Adipose tissue (tissue), 3 donors: Measurements from ENCODE around the gene GPRIN2. TPM values are rescaled to one million over a fixed set of nuclear protein-coding genes. Genes with fewer than 3 reads are reported as not detected.
"Not testable (repeated sequence)": the region's sequence is repeated elsewhere in the genome, so short reads cannot be mapped to it uniquely, and the experiment has no call there.

Experiments
- H3K27ac ChIP-seq: one replicate; pipeline ENCODE4 v1.5.1; 2013; ENCODE audit warnings: low read depth, low read length
- WGBS, 3 donors: extraction: QIAGEN DNeasy Blood & Tissue Kit; methylation state at CpG; one replicate each; pipeline ENCODE4 v1.1.7; 2013; 5-methylcytosine and 5-hydroxymethylcytosine counted together
- polyA plus RNA-seq, 3 donors: library from polyadenylated mRNA; stranded (reverse); fragments of 200-250 nt; gene quantifications; one replicate each; pipeline ENCODE4 v1.2.3, GENCODE V29; 2013
- donor health status: healthy with polysubstance abuse.
- donor health status: Bipolar disorder and iron deficiency.
- donor health status: healthy.

Gene GPRIN2
- polyA plus RNA-seq: 1 to 10 TPM in 1 of 3 donors, under 1 TPM in 2; 0.11 to 2.3 (median 0.46) TPM

DNA sequence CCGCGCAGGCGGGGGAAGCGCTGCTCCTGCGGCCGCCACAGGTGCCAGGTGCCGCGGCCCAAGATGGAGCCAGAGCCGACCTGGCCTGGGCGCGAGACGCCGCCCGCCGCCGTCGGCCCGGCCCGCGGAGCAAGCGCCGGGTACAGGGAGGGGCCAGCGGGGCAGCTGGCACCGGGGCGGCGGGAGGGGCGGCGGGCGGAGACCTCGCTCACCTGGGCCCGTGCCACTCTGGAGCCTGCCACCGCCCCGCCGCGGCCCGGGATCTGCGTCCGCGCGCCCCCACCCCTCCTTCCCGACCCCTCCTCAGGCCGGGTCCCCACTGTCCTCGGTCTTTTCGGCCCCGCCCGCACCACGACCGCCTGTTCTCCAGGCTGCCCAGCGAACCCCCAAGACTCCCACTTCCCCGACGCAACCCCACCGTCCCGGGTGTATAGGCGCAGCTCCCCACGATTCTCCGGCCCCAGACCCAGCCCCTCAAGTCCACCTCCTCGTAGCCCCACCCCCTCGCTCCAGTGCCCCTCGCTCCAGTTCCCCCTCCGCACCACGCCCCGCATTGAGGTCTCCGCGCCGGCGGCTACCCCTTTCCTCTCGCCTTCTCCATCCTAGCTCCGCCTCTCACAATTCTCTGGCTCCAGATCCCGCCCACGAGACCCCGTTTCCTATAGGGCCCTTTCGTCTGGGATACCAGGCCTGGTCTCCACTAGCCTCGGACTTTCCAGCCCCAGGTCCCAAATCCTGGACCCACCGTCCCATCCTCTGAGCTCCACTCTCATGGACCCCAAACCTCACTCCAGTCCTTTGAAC, at the start of gene GPRIN2:
GPRIN2 (minus strand) TSS at position 144 of the 804 bp plus-strand sequence. CDS start 5,922 bp downstream, outside the sequence.
- no peak within 1 kb of the TSS for H3K27ac ChIP-seq
- WGBS, 3 donors: 4 to 6% (median 5%) methylated on average over 73 to 74 of the region's 74 CpGs

DNA sequence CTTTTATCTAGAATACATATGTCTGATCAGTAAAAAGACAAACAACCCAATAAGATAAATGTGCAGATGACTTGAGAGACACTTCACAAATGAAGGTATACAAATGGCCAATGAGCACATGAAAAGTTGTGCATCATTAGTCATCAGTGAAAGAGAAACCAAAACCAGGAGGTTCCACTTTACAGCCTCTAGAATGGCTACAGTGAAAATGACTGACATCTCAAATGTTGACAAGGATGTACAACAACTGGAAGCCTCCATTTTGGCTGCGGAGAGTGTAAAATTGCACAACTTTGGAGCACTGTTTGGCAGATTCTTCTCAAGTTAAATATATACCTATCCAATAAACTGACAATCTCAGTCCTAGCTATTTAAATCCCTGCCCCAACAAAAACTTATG, 44.1 kb upstream of the GPRIN2 start:
- H3K27ac ChIP-seq: not testable (repeated sequence)
- 84 to 93% (median 93%) methylated on average over 1 of the region's 1 CpG for WGBS, 3 donors

DNA sequence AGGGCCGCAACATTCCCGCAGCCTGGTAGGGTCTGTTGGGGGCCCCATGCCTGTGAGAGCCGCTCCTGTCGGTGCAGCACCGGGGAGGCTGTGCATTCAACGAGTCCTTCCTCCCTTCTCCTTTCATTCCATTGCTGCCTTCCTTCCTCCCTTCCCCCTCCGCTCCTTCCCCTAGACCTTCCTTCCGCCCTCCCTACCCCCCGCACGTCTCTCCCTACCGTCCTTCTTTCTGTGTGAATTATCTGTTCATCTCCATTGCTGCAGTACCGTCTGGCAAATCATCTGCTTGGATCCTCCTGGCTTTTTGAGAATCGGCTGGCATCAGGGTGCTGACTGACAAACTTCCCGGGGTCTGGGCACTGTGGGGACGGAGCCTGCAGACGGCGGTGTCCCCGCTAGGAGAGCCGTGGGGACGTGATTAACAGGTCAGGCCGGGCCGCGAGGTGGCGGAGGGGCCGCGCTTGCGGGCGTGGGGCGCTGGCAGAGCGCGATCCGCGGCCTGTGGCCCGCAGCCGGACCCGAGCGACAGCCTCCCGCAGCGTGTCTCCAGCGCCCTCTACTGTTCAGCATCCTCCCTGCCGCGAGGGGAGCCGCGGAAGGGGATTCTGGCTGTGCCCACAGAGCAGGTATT, 41.3 kb upstream of the GPRIN2 start:
- 0 to 1% (median 0%) methylated on average over 9 to 15 of the region's 44 CpGs for WGBS, 3 donors
- H3K27ac ChIP-seq: not testable (repeated sequence)

DNA sequence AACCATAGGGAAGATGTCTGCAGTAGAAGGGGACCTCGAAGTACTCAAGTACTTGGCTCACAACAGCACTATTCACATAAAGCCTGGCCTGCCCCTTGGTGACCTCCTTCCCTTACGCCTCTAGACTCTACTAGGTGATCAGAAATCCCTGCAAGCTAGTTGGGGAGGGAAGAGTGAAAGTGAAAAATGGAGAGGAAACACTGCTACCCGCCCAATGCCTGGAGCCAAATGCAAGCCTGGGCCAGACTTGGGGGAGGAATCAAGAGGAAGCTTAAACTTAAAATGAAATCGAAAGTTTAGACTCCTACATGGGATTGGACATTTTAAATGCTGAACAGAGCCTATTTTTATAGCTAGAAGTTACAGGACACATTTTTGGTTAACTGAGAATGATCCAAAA, 40.1 kb upstream of the GPRIN2 start:
- 7 to 70% (median 13%) methylated on average over 2 of the region's 4 CpGs for whole genome bisulfite sequencing, 3 donors
- not testable (repeated sequence) for H3K27ac ChIP-seq

DNA sequence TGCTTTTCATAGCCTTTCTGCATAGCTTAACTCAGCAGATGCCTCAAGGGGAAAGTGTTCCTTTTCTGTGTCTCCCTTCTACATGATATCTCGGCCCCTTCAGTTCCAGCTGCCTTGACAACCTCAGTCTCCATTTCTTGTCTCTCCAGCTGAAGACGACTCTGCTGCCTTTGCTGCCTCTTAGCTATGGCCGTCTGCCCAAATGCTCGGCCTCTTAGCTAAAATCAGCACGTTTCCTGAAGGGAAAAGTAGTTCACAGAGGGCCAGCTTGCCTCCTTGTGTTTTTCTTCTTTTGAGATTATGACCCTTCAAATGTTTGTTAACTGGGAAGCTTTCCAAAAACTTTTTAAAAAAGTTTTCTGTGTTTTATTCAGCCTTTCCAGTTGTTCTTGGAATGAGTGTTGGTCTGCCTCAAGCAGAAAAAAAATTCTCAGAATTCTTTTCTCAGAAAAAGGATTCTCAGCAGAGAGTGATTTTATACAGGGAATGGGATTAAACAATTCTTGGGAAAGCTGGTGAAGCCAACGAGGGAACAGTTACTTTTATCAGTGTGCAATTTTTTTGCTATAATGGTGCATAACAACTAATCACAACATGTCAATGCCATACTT, 38.1 kb upstream of the GPRIN2 start:
- H3K27ac ChIP-seq: not testable (repeated sequence)
- WGBS, 3 donors: 29 to 61% (median 35%) methylated on average over 4 to 5 of the region's 6 CpGs

DNA sequence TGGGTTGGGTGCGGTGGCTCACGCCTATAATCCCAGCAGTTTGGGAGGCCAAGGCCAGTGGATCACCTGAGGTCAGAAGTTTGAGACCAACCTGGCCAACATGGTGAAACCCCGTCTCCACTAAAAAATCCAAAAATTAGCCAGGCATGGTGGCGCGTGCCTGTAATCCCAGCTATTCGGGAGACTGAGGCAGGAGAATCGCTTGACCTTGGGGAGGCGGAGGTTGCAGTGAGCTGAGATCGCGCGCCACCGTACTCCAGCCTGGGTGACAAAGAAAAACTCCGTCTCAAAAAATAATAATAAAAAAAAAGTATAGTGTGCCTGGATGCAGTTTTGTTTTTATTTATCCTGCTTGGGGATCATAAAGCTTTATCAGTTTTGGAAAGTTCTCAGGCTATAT, 36.8 kb upstream of the GPRIN2 start:
- not testable (repeated sequence) for H3K27ac ChIP-seq
- WGBS, 3 donors: 97 to 99% (median 98%) methylated on average over 12 to 13 of the region's 13 CpGs

DNA sequence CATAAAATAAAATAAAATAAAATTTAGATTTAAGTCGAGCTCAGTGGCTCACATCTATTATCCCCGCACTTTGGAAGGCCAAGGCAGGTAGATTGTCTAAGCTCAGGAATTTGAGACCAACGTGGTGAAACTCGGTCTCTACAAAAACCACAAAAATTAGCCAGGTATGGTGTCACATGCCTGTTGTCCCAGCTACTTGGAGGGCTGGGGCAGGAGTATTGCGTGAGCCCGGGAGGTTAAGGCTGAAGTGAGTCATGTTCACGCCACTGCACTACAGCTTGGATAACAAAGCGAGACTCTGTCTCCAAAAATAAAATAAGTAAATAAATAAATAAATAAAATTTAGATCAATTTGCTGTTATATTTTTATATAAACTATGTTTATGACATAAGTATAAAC, 34.6 kb upstream of the GPRIN2 start:
- not testable (repeated sequence) for H3K27ac ChIP-seq
- no CpG with 5 or more reads among the region's 8 CpGs for WGBS, 3 donors

DNA sequence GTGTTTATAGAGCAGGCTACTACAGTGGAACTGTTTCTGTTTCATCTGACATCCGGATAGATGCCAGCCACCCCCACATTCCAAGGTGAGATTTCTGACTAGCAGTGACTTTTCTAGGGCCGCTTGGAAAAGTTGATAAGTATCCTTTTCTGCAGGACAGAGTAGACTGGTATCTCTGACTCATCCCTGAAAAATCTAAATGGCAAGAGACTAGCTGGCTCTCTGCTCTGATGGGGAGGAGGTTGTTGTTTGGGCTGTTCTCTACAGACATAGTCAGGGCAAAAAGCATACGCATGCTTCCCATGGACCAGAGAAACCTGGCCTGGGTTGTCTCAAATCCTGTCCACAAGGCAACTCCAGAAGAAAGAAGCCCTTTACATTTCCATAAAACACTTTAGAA, 33.1 kb upstream of the GPRIN2 start:
- not testable (repeated sequence) for H3K27ac ChIP-seq
- no CpG with 5 or more reads among the region's 3 CpGs for WGBS, 3 donors

DNA sequence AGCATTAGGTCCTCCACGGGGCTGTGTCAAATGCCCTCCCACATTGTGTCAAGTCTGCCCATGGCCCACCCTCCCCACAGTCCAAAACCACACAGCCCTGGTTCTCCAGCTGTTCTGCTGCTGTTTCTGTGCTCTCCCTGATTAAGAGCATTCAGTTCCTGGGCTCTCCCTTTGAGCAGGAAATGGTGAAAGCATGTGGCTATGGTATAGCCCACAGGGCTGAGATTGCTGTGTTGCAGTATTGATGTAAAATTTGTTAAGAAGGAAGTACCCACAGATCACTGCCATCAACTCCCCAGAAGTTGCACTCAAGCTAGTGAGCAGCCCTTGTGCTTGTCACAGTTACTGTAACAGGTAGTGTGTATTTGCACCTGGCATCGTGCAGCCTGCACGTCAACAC, 31.8 kb upstream of the GPRIN2 start:
- not testable (repeated sequence) for H3K27ac ChIP-seq
- no CpG with 5 or more reads among the region's 3 CpGs for WGBS, 3 donors

DNA sequence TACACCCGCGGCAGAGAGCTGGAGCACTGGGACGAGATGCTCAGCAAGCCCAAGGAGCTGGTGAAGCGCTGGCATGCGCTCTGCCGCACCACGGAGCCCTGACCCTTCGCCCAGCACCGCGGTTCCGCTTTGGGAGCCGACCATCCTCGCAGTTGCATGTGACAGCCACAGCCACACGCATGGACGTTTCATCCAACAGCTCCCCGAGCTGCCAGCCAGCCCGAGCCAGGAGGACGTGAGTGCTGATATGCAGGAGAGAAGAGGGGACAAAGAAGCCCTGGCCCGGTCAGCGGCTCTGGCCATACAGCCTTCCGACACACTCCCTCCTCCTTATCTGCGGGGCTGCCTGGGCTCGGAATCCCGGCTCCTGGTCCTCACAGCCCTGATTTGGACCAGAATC, 31.1 kb upstream of the GPRIN2 start:
- H3K27ac ChIP-seq: not testable (repeated sequence)
- no CpG with 5 or more reads among the region's 24 CpGs for WGBS, 3 donors

DNA sequence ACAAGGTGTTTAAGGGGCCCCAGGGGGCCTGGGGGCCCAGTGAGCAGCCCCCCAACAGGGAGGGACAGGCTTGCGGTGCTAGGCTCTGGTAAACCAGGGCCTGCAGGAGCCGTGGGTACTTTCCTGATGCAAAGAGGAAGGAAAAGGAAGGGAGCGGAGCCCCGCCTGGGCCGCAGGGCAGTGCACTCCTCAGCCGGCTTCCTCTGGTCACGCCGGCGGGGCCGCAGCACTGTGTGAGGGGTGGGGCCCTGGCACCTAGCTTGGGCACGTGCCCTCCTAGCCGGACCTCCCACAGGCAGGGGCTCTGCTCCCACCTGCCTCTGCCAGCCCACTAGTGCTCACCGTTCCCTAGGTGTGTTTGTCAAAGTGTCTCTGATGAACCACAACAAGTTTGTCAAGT, 28.8 kb upstream of the GPRIN2 start:
- H3K27ac ChIP-seq: not testable (repeated sequence)
- no CpG with 5 or more reads among the region's 13 CpGs for WGBS, 3 donors

DNA sequence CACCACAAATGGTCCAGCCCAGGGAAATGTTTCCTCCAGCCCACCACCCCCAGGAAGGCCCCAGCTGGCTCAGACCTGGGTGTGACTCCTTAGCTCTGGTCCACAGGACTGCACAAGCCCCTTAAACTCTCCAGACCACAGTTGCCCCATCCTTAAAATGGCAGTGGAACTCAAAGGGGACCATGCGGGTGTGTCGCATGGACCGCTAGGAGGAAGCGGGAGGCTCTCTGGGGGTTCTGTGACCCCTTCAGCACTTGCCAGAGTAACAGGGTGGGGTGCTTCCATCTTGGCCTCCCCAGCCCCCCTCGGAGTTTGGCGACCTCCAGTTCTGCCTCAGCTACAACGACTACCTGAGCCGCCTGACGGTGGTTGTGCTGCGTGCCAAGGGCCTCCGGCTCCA, 27.7 kb upstream of the GPRIN2 start:
- WGBS, 3 donors: 78 to 95% (median 81%) methylated on average over 6 to 8 of the region's 11 CpGs
- H3K27ac ChIP-seq: not testable (repeated sequence)

DNA sequence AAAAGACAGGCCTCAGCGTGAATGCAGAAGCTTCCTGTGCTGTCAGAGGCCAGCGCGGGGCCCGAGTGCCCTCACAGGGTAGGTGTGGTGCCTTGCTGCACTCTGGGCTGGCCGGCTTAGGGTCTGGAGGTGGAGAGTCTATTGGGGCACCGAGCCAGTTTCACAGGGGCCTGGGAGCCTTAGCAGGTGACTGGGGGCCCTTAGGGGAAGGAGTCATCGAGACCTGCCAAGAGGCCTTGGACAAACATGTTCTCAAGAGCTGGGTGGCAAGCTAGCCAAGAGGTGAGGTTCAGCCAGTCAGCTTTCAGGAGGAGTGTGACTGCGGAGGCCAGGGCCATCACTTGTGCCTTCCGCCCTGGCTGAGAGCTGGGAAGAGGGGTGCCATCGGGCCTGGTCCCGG, 26.1 kb upstream of the GPRIN2 start:
- WGBS, 3 donors: 30 to 40% methylated on average over 1 of the region's 11 CpGs; no CpG with 5 or more reads in 1 of the 3 donors
- H3K27ac ChIP-seq: not testable (repeated sequence)

DNA sequence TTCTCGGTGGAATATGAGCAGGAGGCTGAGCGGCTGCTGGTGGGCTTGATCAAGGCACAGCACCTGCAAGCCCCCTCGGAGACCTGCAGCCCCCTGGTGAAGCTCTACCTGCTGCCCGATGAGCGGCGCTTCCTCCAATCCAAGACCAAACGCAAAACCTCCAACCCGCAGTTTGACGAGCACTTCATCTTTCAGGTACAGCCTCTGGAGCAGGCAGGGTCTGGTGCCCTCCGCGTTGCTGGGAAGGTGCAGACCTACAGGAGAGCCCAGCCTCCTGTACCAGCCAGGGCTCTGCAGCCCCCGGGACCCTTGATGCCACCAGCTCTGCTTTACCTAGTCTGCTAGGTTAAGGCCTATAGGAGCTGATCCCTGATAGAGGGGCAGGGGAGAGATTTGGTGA, 25.5 kb upstream of the GPRIN2 start:
- H3K27ac ChIP-seq: not testable (repeated sequence)
- 87 to 94% (median 92%) methylated on average over 5 to 9 of the region's 12 CpGs for WGBS, 3 donors

DNA sequence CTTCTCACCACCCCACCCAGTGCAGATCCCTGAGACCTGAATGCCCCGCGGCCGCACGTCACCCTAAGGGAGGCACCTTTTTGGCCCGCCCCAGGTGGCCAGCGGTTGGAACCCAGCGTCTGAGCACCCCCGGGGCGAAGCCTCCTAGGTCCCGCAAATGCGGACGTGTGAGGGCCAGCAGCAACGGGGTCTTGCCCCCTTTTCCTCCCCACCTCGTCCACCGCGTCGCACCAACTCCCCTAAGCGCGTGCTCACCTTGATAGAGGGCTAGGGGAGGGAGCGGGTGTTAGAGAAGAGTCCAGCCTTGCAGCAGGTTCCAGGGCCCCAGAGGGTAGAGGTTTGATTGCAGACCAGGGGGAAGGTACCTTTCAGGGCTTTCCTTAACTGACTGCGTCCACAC, 22.9 kb upstream of the GPRIN2 start:
- H3K27ac ChIP-seq: not testable (repeated sequence)
- WGBS, 3 donors: 50 to 64% methylated on average over 7 to 10 of the region's 21 CpGs; no CpG with 5 or more reads in 1 of the 3 donors

DNA sequence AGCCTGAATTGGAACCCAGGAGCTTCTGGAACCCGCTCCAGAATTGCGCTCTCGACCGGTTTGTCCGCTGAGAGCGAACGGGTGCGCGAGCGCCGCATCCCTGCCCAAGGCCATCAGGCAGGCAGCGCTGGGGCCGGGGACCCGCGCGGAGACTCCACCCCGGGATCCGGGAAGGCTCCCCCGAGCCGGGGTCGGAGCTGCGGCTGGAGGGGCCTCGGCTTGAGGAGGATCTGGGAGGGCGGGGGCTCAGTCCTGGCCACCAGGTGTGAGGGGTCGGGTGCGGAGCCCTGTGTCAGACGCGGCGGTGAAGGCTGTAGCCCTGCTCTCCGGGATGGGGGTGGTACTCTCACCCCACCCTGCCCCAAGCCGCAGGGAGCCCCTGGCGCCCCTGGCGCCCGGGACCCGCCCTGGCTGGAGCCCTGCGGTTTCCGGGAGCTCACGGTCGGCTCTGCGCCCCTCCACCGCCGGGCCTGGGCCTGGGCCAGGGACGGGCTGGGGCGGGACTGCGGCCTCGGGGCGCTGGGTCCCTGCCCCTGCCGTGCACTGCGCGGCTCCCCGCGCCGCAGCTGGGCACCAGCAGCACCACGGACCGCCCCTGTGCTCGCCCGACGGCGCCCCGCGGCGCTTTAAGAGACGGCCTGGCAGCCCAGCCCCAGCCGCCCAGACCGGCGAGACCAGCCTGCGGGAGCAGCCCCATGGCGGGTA, 22.2 kb upstream of the GPRIN2 start, which contains the start of gene SYT15:
SYT15 (plus strand) TSS at position 655 of the 705 bp plus-strand sequence; CDS start at position 696, 41 bp downstream.
- not testable (repeated sequence) for H3K27ac ChIP-seq
- WGBS, 3 donors: 0 to 3% (median 2%) methylated on average over 22 to 44 of the region's 68 CpGs

DNA sequence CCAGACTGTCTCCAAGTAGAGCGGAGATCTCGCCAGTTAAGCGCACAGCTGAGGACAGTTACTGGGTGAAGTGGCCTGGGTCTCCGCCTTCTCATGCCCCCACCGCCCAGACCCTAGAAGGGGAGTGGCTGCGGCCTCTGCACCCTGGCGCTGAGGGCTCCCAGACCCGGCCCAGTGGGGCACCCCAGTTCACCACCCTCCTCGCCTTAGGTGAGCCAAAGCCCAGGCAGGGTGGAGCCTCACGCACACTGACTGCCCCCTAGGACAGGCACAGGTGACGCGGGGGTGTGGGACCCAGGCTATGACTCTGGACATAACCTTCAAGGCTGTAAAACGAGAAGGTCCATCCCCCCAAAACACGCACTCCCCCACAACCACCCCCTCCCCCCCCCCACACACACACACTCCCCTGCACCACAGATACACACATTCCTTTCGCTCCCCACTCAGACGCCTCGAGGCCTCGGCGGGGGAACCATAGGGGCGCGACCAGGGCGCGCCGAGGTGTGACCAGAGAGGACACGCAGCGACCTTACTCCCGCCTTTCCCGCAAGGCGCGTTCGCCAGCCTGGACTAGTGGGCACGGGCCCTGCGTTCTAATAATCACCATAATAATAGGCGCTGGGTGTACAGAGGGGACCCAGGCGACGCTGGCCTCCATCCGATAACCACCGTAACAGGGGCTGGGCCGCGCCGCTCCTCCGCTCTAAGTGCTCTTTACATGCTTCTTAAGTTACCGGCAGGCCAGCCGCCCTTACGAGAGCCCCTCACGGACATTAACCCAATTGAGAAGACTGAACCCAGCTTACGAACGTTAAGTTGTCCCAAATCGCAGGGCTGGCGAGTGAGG, 21.4 kb upstream of the GPRIN2 start:
- not testable (repeated sequence) for H3K27ac ChIP-seq
- WGBS, 3 donors: 46 to 58% (median 47%) methylated on average over 33 to 39 of the region's 50 CpGs

DNA sequence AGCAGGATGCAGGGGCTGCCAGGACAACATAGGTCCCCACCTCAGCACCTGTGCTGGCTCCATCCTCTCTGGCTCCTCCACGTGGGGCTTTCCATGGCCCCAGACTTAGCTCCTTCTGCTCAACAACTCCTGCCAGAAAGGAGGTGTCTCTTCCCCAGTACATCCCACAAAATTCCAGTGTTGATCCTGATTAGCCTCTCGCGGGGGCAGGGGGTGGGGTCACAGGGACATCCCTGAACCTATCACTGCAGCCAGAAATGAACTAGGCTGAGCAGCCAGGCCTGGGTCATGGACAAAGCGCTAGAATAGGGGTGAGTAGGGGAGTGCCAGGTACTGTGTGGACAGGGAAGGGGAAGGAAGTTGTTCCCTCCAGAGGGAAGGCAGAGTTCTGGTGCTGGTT, 17.4 kb upstream of the GPRIN2 start:
- WGBS, 3 donors: 52 to 80% (median 54%) methylated on average over 2 to 3 of the region's 4 CpGs
- H3K27ac ChIP-seq: not testable (repeated sequence)
